Activated CD4-positive, alpha-beta T cell treated with anti-CD3 and anti-CD28 coated beads, Interleukin-2, Interleukin-6, amounts not matched to agents 100 ng/mL and 50 ng/mL, durations not matched to agents 16 hours and 8 hours (primary cell): ENCODE data around the gene OR13D1.
A peak's percentile ranks its signal among the peaks of the same experiment; 100 is the strongest.
"Not testable (repeated sequence)": the region's sequence is repeated elsewhere in the genome, so short reads cannot be mapped to it uniquely, and the experiment has no call there.

Source experiments
- DNase-seq: peaks from one replicate; pipeline ENCODE4 v3.0.0-alpha.2; 2020

The OR13D1 gene, protein sequence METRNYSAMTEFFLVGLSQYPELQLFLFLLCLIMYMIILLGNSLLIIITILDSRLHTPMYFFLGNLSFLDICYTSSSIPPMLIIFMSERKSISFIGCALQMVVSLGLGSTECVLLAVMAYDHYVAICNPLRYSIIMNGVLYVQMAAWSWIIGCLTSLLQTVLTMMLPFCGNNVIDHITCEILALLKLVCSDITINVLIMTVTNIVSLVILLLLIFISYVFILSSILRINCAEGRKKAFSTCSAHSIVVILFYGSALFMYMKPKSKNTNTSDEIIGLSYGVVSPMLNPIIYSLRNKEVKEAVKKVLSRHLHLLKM

DNA sequence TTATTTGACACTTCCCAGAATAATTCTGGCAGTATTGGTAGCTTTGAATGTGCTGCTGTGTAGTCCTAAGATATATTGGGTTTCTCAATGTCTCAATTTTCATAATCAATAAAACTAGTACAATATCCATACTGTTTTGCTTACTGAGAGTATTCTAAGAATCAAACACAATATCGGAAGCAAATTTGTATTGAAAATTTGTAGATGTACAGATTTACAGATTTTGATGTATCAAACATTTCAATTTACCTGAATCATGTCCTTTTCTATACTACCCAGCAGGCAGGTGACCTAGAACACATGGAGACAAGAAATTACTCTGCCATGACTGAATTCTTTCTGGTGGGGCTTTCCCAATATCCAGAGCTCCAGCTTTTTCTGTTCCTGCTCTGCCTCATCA is at the start of gene OR13D1:
TSS of gene OR13D1 (plus strand) at position 301 of the 400 bp plus-strand sequence. CDS start at position 301, 0 bp downstream.
- DNase-seq, result no peak

DNA sequence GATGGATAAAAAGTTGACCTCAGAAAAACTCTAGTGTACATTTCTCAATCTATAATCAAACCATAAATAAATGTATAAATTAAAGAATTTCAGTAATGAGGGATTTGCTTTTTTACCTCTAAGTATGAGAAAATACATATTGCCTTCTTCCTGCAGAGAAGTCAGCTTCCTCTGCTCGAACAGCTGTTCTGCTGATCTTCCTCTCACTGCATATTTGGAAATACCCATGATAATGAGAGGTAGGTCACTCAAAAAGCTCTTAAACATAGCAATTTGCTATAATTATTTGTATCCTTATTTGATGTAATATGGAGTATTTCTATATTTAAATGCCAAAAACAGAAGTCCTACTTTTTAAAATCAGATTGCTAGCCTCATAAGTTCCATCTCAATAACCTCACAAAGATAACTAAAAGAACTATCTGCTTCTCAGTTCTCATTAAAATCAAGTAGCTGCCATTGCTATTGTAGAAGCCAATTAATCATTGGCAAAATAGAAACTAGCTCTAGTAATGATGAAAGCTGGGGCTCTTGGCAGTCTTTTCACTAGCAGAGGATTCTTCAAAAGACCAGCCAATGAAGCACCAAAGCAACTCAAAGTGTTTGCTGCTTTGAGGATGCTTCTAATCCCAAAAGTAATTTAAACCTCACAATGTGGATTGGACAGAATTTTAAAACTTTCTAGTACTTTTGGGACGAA is 35.7 kb upstream of the OR13D1 start:
- no peak for DNase-seq

DNA sequence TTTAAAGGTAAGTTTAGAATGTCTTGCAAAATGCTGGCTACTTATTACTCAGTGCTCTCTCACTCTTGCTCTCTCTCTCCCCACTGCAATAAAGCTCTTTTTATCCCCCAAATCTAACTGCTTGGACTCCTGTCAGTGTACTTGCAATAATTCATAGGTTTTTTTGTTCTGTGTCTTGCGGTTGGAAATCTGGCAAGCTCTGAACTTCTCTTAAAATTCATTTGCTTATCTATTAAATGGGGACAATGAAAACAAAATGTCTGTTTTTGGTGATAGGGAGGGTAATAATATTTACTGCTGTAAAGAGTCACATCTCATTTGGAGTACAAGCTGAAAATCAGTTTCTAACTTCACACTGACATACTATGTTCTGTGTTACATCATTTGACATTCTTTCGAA is 18.7 kb upstream of the OR13D1 start:
- no peak for DNase-seq

DNA sequence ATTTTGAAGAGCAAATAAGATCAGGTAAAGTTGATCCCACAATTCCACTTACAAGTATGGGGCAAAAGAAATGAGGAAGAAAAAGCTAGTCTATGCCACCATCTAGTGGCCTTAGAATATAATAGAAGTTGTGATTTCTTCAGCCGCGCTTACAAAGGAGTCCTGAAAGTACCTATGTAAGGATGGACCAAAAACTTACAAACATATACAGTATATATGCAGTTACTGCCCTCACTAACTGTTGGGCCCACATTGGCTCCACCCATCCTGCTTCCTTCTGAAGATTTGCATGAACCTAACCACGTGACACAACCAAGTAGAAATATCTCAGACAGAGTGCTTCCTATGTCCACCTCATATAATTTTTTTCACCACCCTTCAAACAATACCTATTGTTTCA is 11.7 kb upstream of the OR13D1 start:
- DNase-seq, result peak; percentile 38

DNA sequence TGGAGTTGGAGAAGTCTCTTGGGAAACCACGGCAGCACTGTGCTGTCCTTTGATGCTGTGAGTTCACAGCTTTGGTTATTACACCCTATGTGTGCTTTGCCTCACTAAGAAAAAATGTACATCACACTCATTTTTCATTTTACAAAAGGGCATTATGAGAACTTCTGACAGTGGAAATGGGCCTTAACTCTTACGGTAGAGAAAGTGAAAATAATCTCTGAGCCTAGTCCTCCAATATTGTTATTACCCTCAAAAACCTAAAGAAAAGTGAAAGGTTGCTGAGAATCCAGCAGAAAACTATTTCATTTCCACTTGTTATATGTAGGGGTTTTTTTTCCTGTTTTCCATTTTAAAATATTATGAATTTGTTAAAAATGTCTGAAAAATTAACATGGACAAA is 8.2 kb upstream of the OR13D1 start:
- DNase-seq, result no peak

DNA sequence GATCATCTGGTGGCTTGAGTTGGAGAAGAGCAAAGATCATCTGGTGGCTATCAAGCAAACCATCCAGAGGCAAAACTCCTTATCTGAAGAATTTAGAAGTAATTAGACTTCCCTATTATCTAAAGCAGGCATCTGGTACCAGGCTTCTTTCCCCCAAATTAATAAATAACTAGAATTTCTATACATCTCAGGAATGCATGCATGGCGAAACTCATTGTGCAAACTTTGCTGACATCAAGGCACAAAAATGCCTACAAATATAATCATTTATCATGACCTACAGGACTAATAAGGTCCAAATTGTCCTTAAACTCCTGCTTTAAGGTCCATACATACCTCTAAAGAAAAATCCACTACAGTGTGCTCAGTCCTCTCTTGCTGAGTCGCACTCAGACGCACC is 6.0 kb downstream of the OR13D1 start:
- no peak for DNase-seq

DNA sequence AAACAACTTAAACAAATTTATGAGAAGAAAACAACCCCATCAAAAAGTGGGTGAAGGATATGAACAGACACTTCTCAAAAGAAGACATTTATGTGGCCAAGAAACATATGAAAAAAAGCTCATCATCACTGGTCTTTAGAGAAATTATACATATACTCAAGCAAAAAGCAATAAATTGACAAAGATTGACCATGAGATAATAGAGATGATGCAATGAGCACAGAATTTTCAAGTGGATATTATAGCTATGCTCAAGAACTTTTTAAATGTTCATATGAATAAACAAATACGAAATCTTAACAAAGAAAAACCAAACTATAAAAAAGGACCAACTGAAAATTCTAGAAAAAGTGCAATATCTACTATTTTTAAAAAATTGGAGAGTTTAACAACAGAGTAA is 14.4 kb downstream of the OR13D1 start:
- not testable (repeated sequence) for DNase-seq

DNA sequence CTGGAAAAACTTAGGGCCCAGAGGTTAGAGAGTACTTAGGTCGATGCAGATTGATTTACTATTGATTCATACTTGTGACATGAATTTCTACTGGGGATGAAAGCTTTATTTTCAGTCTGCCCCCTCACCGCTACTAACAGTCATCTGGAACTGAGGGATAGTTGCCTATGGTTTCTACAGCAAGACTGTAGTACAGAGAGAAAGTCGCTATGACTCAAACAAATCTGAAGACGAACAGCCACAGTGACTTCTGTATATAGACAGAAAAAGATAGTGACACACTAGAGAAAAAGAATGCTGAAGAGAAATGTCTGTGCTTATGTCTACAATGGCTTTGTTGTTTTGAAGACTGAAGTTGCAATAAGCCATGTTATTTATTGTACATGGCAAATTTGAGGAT is 17.3 kb downstream of the OR13D1 start:
- DNase-seq, result no peak

DNA sequence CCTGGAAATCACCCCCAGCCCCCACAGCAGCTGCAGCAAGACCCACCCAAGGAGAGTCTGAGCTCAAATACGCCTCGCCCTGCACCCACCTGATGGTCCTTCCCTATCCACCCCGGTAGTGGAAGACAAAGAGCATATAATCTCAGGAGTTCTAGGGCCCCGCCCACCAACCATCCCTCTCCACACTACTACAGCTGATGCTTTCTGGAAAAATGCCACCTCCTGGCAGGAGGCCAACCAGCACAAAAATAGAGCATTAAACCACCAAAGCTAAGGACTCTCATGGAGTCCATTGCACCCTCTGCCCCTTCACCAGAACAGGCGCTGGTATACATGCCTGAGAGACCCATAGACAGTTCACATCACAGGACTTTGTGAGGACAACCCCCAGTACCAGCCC is 30.7 kb downstream of the OR13D1 start:
- no peak for DNase-seq

DNA sequence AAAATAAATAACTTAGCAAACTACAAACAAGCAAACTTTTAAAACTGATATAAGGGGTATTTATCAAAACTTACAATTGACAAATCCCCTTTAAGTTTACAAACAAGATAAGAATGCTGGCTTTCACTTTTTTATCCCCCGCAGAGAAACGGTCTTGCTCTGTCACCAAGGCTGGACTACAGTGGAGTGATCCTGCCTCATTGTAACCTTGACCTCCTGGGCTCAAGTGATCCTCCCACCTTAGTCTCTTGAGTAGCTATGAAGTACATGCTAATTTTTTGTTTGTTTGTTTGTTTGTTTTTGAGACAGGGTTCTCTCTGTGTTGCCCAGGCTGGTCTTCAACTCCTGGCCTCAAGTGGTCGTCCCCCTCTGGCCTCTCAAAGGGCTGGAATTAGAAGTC is 44.1 kb downstream of the OR13D1 start:
- DNase-seq, result no peak

DNA sequence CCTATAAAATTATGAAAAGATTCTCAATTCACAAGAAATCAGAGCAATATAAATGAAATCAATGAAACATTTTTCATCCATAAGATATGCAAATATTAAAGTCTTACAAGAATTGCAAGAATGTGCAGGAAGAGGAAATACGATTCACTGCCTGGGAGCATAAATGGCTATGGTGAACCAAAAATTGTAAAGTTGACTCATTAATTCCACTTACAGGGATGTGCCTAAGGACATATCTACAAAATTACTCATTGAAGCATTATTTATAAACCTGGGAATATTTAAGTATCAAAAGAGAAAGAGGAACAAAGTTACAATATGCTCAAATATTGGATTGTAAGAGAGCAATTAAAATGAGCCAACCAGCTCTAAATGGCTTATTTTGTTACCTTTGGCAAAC is 46.3 kb downstream of the OR13D1 start:
- DNase-seq, result no peak

DNA sequence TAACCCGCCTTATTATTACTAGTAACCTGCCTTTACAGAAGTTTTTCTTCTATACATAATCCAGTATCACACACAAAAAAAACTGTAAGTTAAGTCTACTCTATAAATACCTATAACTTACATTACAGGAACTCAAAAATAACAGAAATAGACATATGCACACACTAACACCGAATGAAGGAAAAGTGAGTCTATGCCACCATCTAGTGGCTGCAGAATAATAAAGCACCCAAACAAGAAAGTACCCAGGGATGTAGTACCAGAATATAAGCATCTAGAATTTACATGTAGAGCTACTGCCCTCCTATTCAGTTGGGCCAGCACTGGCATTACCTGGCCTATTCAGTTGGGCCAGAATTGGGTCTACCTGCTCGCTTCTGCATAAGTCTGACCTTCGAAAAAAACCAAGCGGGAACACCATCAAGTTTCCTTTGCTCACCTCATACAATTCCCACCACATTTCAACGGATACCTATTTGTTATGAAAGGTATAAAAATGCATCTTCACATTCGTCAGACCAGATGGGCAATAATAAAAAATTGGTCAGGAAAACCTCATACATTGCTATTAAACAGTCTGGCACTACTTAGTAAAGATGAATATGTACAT is 49.2 kb downstream of the OR13D1 start:
- DNase-seq, result peak; percentile 65
